K562 (cell line): ENCODE measurements around the gene RNF222. TPM values are rescaled to one million over a fixed set of nuclear protein-coding genes. Genes with fewer than 3 reads are reported as not detected.

Source experiments
- ATAC-seq: fragments of 200-7000 bp; cut with Tn5 transposase; 3 replicates; pipeline ENCODE4 v1.9.1; 2020; ENCODE audit warnings: moderate library complexity
- BruUV-seq: library from RNA; stranded (reverse); fragments of 400-500 nt; replicated peaks from 2 replicates; lab custom pipeline; 2021; lab: Mats Ljungman, UMichigan
- CTCF ChIA-PET: fragments of 300-600 bp; formaldehyde crosslinking; extraction: SDS; loops from one replicate; lab custom pipeline; 2021; ENCODE audit warnings: low intra/inter-chr PET ratio; lab: Yijun Ruan, JAX
- POLR2A ChIA-PET: fragments of 300-600, 350-650 bp; sonication (Branson Sonifier 250); formaldehyde crosslinking; extraction: SDS; loops from one replicate; lab custom pipeline; 2021; ENCODE audit warnings: antibody characterized with exemption, inconsistent platforms; lab: Yijun Ruan, JAX
- DNase-seq, 4 experiments: peaks; one replicate each; pipeline versions ENCODE4 v3.0.0 to v3.0.0-alpha.2; 2011 to 2018; ENCODE audit warnings: low spot score in 3 of 4, mixed read lengths in 3 of 4; ENCODE audit errors: extremely low read depth in 1 of 4
- FAIRE-seq: peaks from 2 replicates; lab custom pipeline; 2011; peaks lifted over from hg19 to GRCh38; lab: Jason Lieb, UNC
- H2AFZ ChIP-seq: 2 replicates; pipeline ENCODE4 v1.6.0; 2011; ENCODE audit warnings: low read depth, low read length, control low read depth, inconsistent platforms
- H3K27ac ChIP-seq: fragments of 200-600 bp; 3 replicates; pipeline ENCODE4 v1.8.0; 2011; ENCODE audit warnings: low read depth, mild to moderate bottlenecking, control low read depth, inconsistent platforms, low read length, moderate library complexity, mixed read lengths; ENCODE audit errors: extremely low read depth
- H3K27me3 ChIP-seq, 2 experiments: fragments of 300-600 bp in 1 of 2; 2 replicates in 1 of 2; 3 replicates in 1 of 2; pipeline versions ENCODE4 v1.6.0 to v1.8.0; 2011; ENCODE audit warnings: inconsistent platforms in 2 of 2, low read length in 2 of 2, mild to moderate bottlenecking in 1 of 2, mixed read lengths in 1 of 2, moderate library complexity in 1 of 2; ENCODE audit not compliant: control insufficient read depth in 2 of 2, insufficient read depth in 2 of 2
- H3K36me3 ChIP-seq: fragments of 300-600 bp; 3 replicates; pipeline ENCODE4 v1.8.0; 2011; ENCODE audit warnings: mild to moderate bottlenecking, low read length, inconsistent platforms; ENCODE audit not compliant: control insufficient read depth, insufficient read depth
- H3K4me1 ChIP-seq, 2 experiments: fragments of 200-600 bp in 1 of 2; replicated peaks in 1 of 2; 2 replicates in 1 of 2; 3 replicates in 1 of 2; pipeline versions ENCODE4 v1.5.1 to v1.8.0; 2011; ENCODE audit warnings: inconsistent platforms in 2 of 2, low read length in 2 of 2, mild to moderate bottlenecking in 1 of 2, mixed read lengths in 1 of 2, moderate library complexity in 1 of 2; ENCODE audit not compliant: control insufficient read depth in 2 of 2, insufficient read depth in 2 of 2
- H3K4me2 ChIP-seq: 2 replicates; pipeline ENCODE4 v1.6.1; 2011; ENCODE audit warnings: low read length, control low read depth, inconsistent platforms, mixed read lengths; ENCODE audit not compliant: insufficient read depth
- H3K4me3 ChIP-seq: fragments of 200-600 bp; sonication (generic), shearing (Covaris generic); 2 replicates; pipeline ENCODE4 v1.5.1; 2016; ENCODE audit warnings: control low read depth, inconsistent platforms
- H3K79me2 ChIP-seq: fragments of 200-600 bp; 3 replicates; pipeline ENCODE4 v1.8.0; 2011; ENCODE audit warnings: low read length, inconsistent platforms; ENCODE audit not compliant: control insufficient read depth, insufficient read depth
- H3K9ac ChIP-seq, 2 experiments: 2 replicates each; pipeline versions ENCODE4 v1.6.0 to v1.6.1; 2011; ENCODE audit warnings: low read depth in 2 of 2, low read length in 2 of 2, control low read depth in 1 of 2, inconsistent platforms in 1 of 2, mild to moderate bottlenecking in 1 of 2, mixed read lengths in 1 of 2; ENCODE audit not compliant: insufficient read depth in 1 of 2
- H3K9me1 ChIP-seq: one replicate; pipeline ENCODE4 v1.6.0; 2011; ENCODE audit warnings: inconsistent platforms, mild to moderate bottlenecking, low read length, moderate library complexity; ENCODE audit not compliant: control insufficient read depth, insufficient read depth
- H3K9me3 ChIP-seq: replicated peaks from 2 replicates; pipeline ENCODE4 v1.5.1; 2011; ENCODE audit warnings: low read depth, low read length, inconsistent platforms; ENCODE audit not compliant: control insufficient read depth, insufficient read depth
- H4K20me1 ChIP-seq: replicated peaks from 2 replicates; pipeline ENCODE4 v1.6.1; 2011; ENCODE audit warnings: low read length, inconsistent platforms, mixed read lengths; ENCODE audit not compliant: control insufficient read depth, insufficient read depth
- ARNT ChIP-seq, 2 experiments: fragments of 450-650 bp; IDR thresholded peaks; 2 replicates each; pipeline ENCODE4 v1.6.1; 2016; ENCODE audit warnings: mild to moderate bottlenecking in 1 of 2
- GABPB2 ChIP-seq: fragments of 250-450 bp; sonication (Bioruptor Pico); conservative IDR thresholded peaks from 2 replicates; pipeline ENCODE4 v1.5.1; 2021; ENCODE audit warnings: mild to moderate bottlenecking
- HMBOX1 ChIP-seq: sonication (generic); IDR thresholded peaks from 2 replicates; pipeline ENCODE4 v1.6.1; 2016
- SMARCE1 ChIP-seq: fragments of 450-650 bp; IDR thresholded peaks from 2 replicates; pipeline ENCODE4 v1.7.1; 2016; ENCODE audit warnings: mild to moderate bottlenecking
- ZFP1 ChIP-seq: fragments of 450-650 bp; formaldehyde crosslinking; IDR thresholded peaks from 2 replicates; pipeline ENCODE4 v1.4.0; 2020; ENCODE audit warnings: mild to moderate bottlenecking, mixed read lengths
- WGBS: fragments of 100-300 bp; shearing (Covaris generic); methylation state at CpG from one replicate; pipeline ENCODE4 v1.1.6; 2016; ENCODE audit warnings: low coverage, mixed read lengths; ENCODE audit not compliant: insufficient coverage; ENCODE audit errors: missing lambda C conversion rate; 5-methylcytosine and 5-hydroxymethylcytosine counted together
- in situ Hi-C: fragments of 300-500 bp; cut with MboI; formaldehyde crosslinking; loops from 4 replicates; pipeline ENCODE4 v1.15.0; 2018; ENCODE audit warnings: inconsistent platforms, mixed read lengths
- intact Hi-C: fragments of 100-400 bp; cut with micrococcal nuclease; formaldehyde crosslinking; loops from 2 replicates; pipeline ENCODE4 v1.14.2; 2022
- polyA plus RNA-seq, 8 experiments: library from polyadenylated mRNA; depleted of rRNA in 4 of 8; stranded (reverse) in 5 of 8; unstranded in 3 of 8; fragments of >200 nt; fragmentation: Nextera tagmentation in 2 of 8; fragmentation: Illumina TruSeq in 1 of 8; extraction: Ambion mirVana in 2 of 8; extraction: Trizol in 1 of 8; gene quantifications; 2 replicates each; pipeline versions ENCODE4 v1.2.1 to v1.2.3, GENCODE V29; 2011 to 2014; ENCODE audit warnings: inconsistent platforms in 1 of 8, missing spikeins in 1 of 8
- total RNA-seq, 7 experiments: library from RNA; depleted of rRNA in 6 of 7; stranded (reverse); fragments of >200 nt in 6 of 7; fragmentation: Illumina TruSeq in 2 of 7; extraction: Trizol in 2 of 7; gene quantifications; 2 replicates each; pipeline versions ENCODE4 v1.2.1 to v1.2.3, GENCODE V29; 2011 to 2021; ENCODE audit warnings: low replicate concordance in 1 of 7

RNF222 gene
- total and polyA plus RNA-seq, 9 of the 15 experiments (the other 6 are each of a cell fraction or from before 2014, with no cell fraction given): not detected

- H2AFZ ChIP-seq: peak overlapping the region; percentile 76; the same call in 1 of the 2 replicates
- no TSS peak for BruUV-seq
- ATAC-seq: no peak
Measured at GRCh38 chr17:8436844-8437171, 39.2 kb upstream of the RNF222 start.

More at GRCh38 chr17:8436844-8437171, 39.2 kb upstream of the RNF222 start:
- 0% methylated on average over 5 of the region's 5 CpGs for WGBS
- peak overlapping the region; percentile 95 for H3K27ac ChIP-seq
- peaks cover 51% of the 10 kb centered on the region for H3K79me2 ChIP-seq
- no peak for FAIRE-seq
- H3K9ac ChIP-seq: peak overlapping the region in 1 of 2 experiments; percentile 91; a peak in 2 of 4 replicates
- no peaks in the 10 kb centered on the region for H4K20me1 ChIP-seq
- no peaks in the 10 kb centered on the region for H3K27me3 ChIP-seq
- in situ Hi-C loops (no loop called here), intact Hi-C loops (no loop called here)
- peaks cover 0 to 7% of the 10 kb centered on the region in 2 experiments; a peak in 4 of 5 replicates for H3K4me1 ChIP-seq
- no peaks in the 10 kb centered on the region for H3K9me1 ChIP-seq
- TF ChIP-seq SMARCE1 (0 out of 2 replicates have a peak, but pooled peaks have one; percentile 2), ZFP1 (peak; percentile 68; the same call in 1 of the 2 replicates), HMBOX1 (peak; percentile 80), GABPB2 (no peak), ARNT (IDR thresholded peaks at IDR 0.05) (0 out of 4 replicates have a peak, but pooled peaks of 1 of the 2 experiments have one; percentile 1)
- peaks cover 14% of the 10 kb centered on the region; the same call in 2 of the 3 replicates for H3K36me3 ChIP-seq
- peak overlapping the region; percentile 96 for H3K4me3 ChIP-seq
- H3K9me3 ChIP-seq: no peaks in the 10 kb centered on the region
- DNase-seq: no peak
- ChIA-PET POLR2A (interaction anchor here (0.6 to 2.1 kb wide), 11 partner anchors 9 to 112 kb away, joined by 3 to 10 read pairs (median 4); no protein-coding TSS in a partner anchor), CTCF (no interaction called here)
- peak overlapping the region; percentile 89 for H3K4me2 ChIP-seq
